Left ventricle myocardium inferior (tissue), 1 donor: ENCODE results near the gene STRADA. TPM values are rescaled to one million over a fixed set of nuclear protein-coding genes. Genes with fewer than 3 reads are reported as not detected.

Source experiments
- DNase-seq: peaks from one replicate; pipeline ENCODE4 v3.0.0-alpha.2; 2020
- H3K27ac ChIP-seq: fragments of 200-600 bp; replicated peaks from 2 replicates; pipeline ENCODE4 v1.8.0; 2021
- H3K27me3 ChIP-seq: fragments of 200-600 bp; 2 replicates; pipeline ENCODE4 v1.8.0; 2021; ENCODE audit warnings: low read depth
- H3K36me3 ChIP-seq: fragments of 200-600 bp; 2 replicates; pipeline ENCODE4 v1.8.0; 2021
- H3K4me1 ChIP-seq: fragments of 200-600 bp; 2 replicates; pipeline ENCODE4 v1.8.0; 2021
- H3K4me3 ChIP-seq: fragments of 200-600 bp; 2 replicates; pipeline ENCODE4 v1.8.0; 2021; ENCODE audit warnings: mild to moderate bottlenecking, moderate library complexity
- H3K9me3 ChIP-seq: fragments of 200-600 bp; replicated peaks from 2 replicates; pipeline ENCODE4 v1.8.0; 2021
- CTCF ChIP-seq: fragments of 200-600 bp; IDR thresholded peaks from 2 replicates; pipeline ENCODE4 v1.8.0; 2021; ENCODE audit warnings: antibody characterized with exemption, mild to moderate bottlenecking, borderline replicate concordance
- intact Hi-C: fragments of 100-400 bp; cut with micrococcal nuclease; formaldehyde crosslinking; loops from one replicate; pipeline ENCODE4 v1.11.0; 2022
- total RNA-seq: library from RNA; stranded (reverse); fragmentation: NEBNext Ultra II Directional; extraction: Animal tissue kit (Norgen Biotek cat#: 25700); gene quantifications from one replicate; pipeline ENCODE4 v1.2.1, GENCODE V29; 2021
- donor health status: DM: no; HTN: yes; CAD: no; lungs with severe emphysema.

STRADA gene
- total RNA-seq, 1 donor from 2014 or later, result 14.6 TPM

DNA sequence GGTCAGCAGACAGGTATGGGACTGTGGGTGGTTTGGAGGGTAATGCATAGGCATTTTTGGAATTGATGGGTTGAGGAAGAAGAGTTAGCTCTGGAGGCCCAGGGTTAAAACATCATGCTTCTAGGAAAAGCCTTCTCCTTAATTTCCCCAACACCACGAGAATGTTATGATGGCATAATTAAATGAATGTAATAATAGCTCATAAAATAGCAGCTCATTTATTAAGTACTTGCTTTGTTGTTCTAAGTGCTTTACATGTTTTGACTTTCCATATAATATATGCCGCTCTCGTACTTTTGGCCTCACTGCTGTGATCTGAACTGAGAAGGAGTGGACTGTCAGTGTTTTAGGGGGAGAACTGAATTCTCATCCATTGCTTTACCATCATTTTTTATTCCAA, 56.0 kb downstream of the STRADA start:
- no peaks in the 10 kb centered on the region for H3K9me3 ChIP-seq
- no peak overlapping the region for H3K27ac ChIP-seq
- intact Hi-C loops, result no loop called here
- DNase-seq, result no peak
- no peaks in the 10 kb centered on the region for H3K27me3 ChIP-seq
- H3K4me1 ChIP-seq, result peaks cover 29% of the 10 kb centered on the region
- peaks cover 82% of the 10 kb centered on the region for H3K36me3 ChIP-seq
- TF ChIP-seq CTCF, result no peak
- H3K4me3 ChIP-seq, result no peak overlapping the region

DNA sequence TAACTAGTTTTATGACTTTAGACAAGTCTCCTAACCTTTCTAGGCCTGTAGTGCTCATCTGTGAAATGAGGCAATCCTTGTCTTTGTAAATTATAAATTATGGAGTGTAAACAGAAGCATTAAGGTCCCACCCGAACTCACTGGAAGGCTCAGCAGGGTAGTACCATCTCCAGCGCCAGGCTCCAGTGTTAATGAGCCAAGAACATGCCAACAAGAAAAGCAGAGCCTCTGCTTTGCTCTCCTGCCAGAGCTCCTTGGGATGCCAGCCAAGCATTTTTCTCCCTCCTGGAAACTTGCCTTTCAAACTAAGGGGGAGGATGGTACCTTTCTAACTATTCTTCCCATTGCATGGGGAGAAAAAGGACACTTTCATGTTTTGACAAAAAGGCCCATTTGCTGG, 56.6 kb downstream of the STRADA start:
- peaks cover 34% of the 10 kb centered on the region for H3K4me1 ChIP-seq
- H3K36me3 ChIP-seq, result peaks cover 82% of the 10 kb centered on the region
- TF ChIP-seq CTCF, result no peak
- no peak overlapping the region for H3K4me3 ChIP-seq
- no peaks in the 10 kb centered on the region for H3K27me3 ChIP-seq
- H3K27ac ChIP-seq, result no peak overlapping the region
- H3K9me3 ChIP-seq, result no peaks in the 10 kb centered on the region
- intact Hi-C loops, result no loop called here
- DNase-seq, result no peak

GRCh38 chr17:63682981-63683380, 58.6 kb downstream of the STRADA start:
- Histone ChIP-seq H3K27me3 (no peaks in the 10 kb centered on the region), H3K4me3 (no peak overlapping the region), H3K9me3 (no peaks in the 10 kb centered on the region), H3K4me1 (peaks cover 46% of the 10 kb centered on the region), H3K27ac (no peak overlapping the region), H3K36me3 (peaks cover 69% of the 10 kb centered on the region)
- intact Hi-C loops, result no loop called here
- TF ChIP-seq CTCF, result no peak
- DNase-seq, result no peak

DNA sequence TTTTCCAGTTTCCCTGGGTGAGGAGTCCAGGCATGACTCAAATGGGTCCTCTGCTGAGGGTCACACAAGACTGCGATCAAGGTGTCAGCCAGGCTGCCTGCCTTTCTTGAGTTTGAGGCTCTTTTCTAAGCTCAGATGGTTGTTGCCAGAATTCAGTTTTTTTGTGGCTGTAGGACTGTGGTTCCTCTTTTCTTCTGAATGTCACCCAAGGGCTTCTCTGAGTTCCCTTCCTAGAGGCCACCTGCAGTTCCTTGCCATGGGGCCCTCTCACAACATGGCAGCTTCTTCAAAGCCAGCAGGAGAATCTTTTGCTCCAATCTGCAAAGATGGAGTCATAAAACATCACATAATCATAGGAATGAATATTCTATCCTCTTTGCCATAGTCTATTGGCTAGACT, 59.2 kb downstream of the STRADA start:
- Histone ChIP-seq H3K9me3 (no peaks in the 10 kb centered on the region), H3K27me3 (no peaks in the 10 kb centered on the region), H3K27ac (no peak overlapping the region), H3K36me3 (peaks cover 64% of the 10 kb centered on the region), H3K4me1 (peaks cover 52% of the 10 kb centered on the region), H3K4me3 (no peak overlapping the region)
- DNase-seq, result no peak
- intact Hi-C loops, result no loop called here
- no peak for TF ChIP-seq CTCF

DNA sequence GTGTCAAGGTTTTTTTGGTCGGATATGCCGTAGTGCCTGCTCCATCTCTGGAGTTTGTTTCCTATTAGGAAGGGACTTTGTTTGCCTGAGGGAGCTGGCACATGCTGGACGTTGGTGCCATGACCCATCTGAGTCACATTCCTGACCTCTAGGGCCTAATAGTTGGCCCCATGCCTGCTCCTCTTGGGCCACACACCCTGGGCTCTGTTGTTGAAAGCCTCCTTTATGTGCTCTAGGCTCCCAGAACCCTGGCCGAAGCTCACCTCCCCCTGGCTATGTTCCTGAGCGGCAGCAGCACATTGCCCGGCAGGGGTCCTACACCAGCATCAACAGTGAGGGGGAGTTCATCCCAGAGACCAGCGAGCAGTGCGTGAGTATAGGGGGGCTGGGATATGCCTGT, 60.1 kb downstream of the STRADA start:
- Histone ChIP-seq H3K27ac (no peak overlapping the region), H3K36me3 (peaks cover 62% of the 10 kb centered on the region)

More for the DNA sequence above, 60.1 kb downstream of the STRADA start:
- Histone ChIP-seq H3K9me3 (no peaks in the 10 kb centered on the region), H3K27me3 (no peaks in the 10 kb centered on the region), H3K4me3 (no peak overlapping the region), H3K4me1 (peaks cover 61% of the 10 kb centered on the region)
- no peak for TF ChIP-seq CTCF
- DNase-seq, result no peak
- intact Hi-C loops, result no loop called here
